ENCODE measurements around the gene SLF2.

DNA sequence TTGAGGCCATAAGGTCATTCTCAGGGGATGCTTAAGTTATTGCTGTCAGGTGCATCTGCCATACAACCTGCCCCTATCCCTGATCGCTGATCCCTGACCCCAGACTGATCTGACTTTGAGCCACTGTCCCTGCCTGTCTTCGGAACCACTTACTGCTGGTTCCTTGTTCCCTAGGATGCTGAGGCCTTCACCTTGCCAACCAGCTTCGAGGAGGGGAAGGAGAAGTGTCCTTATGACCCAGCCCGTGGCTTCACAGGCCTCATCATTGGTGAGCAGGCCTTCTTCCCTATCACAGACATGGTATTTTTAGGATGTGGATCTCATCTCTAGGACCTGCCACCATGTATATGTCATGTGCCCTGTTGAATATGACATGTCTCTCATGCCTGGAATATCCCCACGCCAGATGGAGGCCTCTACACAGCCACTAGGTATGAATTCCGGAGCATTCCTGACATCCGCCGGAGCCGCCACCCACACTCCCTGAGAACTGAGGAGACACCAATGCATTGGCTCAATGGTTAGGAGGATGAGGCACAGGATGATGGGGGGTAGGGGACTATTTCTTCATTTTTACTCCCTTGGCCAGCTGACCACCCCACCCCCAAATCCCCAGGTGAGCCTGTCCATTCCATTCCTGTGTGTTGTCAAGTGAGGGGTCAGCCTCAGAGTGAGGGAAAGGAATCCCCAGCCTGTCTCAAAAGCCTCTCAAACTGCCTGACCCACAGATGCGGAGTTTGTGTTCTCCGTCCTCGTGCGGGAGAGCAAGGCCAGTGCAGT, 65.5 kb downstream of the SLF2 start:
- TF ChIP-seq, protein P1, sequence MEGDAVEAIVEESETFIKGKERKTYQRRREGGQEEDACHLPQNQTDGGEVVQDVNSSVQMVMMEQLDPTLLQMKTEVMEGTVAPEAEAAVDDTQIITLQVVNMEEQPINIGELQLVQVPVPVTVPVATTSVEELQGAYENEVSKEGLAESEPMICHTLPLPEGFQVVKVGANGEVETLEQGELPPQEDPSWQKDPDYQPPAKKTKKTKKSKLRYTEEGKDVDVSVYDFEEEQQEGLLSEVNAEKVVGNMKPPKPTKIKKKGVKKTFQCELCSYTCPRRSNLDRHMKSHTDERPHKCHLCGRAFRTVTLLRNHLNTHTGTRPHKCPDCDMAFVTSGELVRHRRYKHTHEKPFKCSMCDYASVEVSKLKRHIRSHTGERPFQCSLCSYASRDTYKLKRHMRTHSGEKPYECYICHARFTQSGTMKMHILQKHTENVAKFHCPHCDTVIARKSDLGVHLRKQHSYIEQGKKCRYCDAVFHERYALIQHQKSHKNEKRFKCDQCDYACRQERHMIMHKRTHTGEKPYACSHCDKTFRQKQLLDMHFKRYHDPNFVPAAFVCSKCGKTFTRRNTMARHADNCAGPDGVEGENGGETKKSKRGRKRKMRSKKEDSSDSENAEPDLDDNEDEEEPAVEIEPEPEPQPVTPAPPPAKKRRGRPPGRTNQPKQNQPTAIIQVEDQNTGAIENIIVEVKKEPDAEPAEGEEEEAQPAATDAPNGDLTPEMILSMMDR (IDR thresholded peaks at IDR 0.05): no peak
- no peak for TF ChIP-seq POLR2A (IDR thresholded peaks at IDR 0.05)

Data from lower leg skin (tissue), 3 donors.